Endothelial cell of umbilical vein (primary cell): Measurements from ENCODE around the gene ATAD3A.

Source experiments
- EZH2 ChIP-seq: IDR thresholded peaks from 2 replicates; pipeline ENCODE4 v1.6.1; 2012; ENCODE audit warnings: borderline replicate concordance, low read depth, mild to moderate bottlenecking, moderate library complexity, low read length, inconsistent platforms; ENCODE audit not compliant: severe bottlenecking
- FOS ChIP-seq: IDR thresholded peaks from 2 replicates; pipeline ENCODE4 v1.6.1; 2011; ENCODE audit warnings: mild to moderate bottlenecking, low read length, moderate library complexity, borderline replicate concordance; ENCODE audit not compliant: insufficient read depth
- GATA2 ChIP-seq: IDR thresholded peaks from 2 replicates; pipeline ENCODE4 v1.7.0; 2011; ENCODE audit warnings: low read depth, mild to moderate bottlenecking, moderate library complexity, mixed read lengths, low read length; ENCODE audit not compliant: insufficient read length, insufficient read depth
- JUN ChIP-seq: IDR thresholded peaks from 2 replicates; pipeline ENCODE4 v1.6.1; 2011; ENCODE audit warnings: borderline replicate concordance, low read depth; ENCODE audit not compliant: insufficient read length, insufficient read depth
- POLR2A ChIP-seq: IDR thresholded peaks from 2 replicates; pipeline ENCODE4 v1.6.1; 2012; ENCODE audit warnings: low read depth, mild to moderate bottlenecking, control low read depth, low read length
- POLR2AphosphoS5 ChIP-seq: IDR thresholded peaks from 2 replicates; pipeline ENCODE4 v1.6.1; 2012; ENCODE audit warnings: low read depth, mild to moderate bottlenecking, control low read depth, low read length, moderate library complexity; ENCODE audit not compliant: insufficient read depth
- TF ChIP-seq, protein P1 (sequence below), 2 donors: IDR thresholded peaks; 1 replicate in 1 of 2; 2 replicates in 1 of 2; pipeline ENCODE4 v1.5.1; 2011; ENCODE audit warnings: low read length in 2 of 2, mild to moderate bottlenecking in 2 of 2, moderate library complexity in 2 of 2, control low read depth in 1 of 2, inconsistent platforms in 1 of 2, low read depth in 1 of 2; ENCODE audit not compliant: insufficient read depth in 1 of 2; ENCODE audit errors: extremely low read depth in 1 of 2
- TF ChIP-seq, protein P2 (sequence below): IDR thresholded peaks from 2 replicates; pipeline ENCODE4 v1.6.1; 2011; ENCODE audit not compliant: insufficient read depth, insufficient read length

DNA sequence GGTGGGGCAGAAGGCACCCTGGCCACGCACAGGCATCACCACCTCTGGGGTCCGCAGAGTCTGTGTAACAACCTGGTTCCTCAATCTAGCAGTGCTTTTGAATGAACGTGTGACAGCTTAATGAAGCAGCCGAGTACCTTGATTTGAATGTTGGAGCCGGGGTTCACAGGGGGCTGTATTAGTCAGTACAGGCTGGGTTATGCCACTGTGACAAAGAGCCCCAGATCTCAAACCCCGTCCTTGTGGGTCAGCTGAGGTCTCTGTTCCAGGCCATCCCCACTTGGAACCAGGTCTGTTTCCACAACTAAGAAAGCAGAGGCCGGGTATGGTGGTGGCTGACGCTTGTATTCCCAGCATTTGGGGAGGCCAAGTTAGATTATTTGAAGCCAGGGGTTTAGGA, 18.0 kb downstream of the ATAD3A start:
- TF ChIP-seq, protein P1, sequence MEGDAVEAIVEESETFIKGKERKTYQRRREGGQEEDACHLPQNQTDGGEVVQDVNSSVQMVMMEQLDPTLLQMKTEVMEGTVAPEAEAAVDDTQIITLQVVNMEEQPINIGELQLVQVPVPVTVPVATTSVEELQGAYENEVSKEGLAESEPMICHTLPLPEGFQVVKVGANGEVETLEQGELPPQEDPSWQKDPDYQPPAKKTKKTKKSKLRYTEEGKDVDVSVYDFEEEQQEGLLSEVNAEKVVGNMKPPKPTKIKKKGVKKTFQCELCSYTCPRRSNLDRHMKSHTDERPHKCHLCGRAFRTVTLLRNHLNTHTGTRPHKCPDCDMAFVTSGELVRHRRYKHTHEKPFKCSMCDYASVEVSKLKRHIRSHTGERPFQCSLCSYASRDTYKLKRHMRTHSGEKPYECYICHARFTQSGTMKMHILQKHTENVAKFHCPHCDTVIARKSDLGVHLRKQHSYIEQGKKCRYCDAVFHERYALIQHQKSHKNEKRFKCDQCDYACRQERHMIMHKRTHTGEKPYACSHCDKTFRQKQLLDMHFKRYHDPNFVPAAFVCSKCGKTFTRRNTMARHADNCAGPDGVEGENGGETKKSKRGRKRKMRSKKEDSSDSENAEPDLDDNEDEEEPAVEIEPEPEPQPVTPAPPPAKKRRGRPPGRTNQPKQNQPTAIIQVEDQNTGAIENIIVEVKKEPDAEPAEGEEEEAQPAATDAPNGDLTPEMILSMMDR (IDR thresholded peaks at IDR 0.05; ENCODE audit: extremely low read depth in 1 of 2, insufficient read depth in 1 of 2, low read depth in 1 of 2, low read length in 2 of 2), result no peak
- TF ChIP-seq POLR2A (no peak), FOS (no peak), POLR2AphosphoS5 (no peak), GATA2 (no peak), EZH2 (no peak), JUN (no peak)
- TF ChIP-seq, protein P2, sequence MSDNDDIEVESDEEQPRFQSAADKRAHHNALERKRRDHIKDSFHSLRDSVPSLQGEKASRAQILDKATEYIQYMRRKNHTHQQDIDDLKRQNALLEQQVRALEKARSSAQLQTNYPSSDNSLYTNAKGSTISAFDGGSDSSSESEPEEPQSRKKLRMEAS, result no peak
